GM10847 (cell line): Measurements from ENCODE around the gene TENM3.

Experiments
- POLR2A ChIP-seq: IDR thresholded peaks from 2 replicates; pipeline ENCODE4 v1.6.1; 2011; ENCODE audit not compliant: insufficient read length; ENCODE audit errors: extremely low read depth

The TENM3 gene

GRCh38 chr4:182832352-182833120, 589.3 kb downstream of the TENM3 start:
- no peak for TF ChIP-seq POLR2A

- no peak for TF ChIP-seq POLR2A
These were observed 592.0 kb downstream of the TENM3 start for GRCh38 chr4:182835006-182835740.

- no peak for TF ChIP-seq POLR2A
These were observed 594.6 kb downstream of the TENM3 start for GRCh38 chr4:182837831-182838230.

- TF ChIP-seq POLR2A = no peak
These were observed 595.3 kb downstream of the TENM3 start for GRCh38 chr4:182838535-182838934.

GRCh38 chr4:182839256-182839655, 596.1 kb downstream of the TENM3 start:
- TF ChIP-seq POLR2A = no peak

GRCh38 chr4:182840108-182840507, 596.9 kb downstream of the TENM3 start:
- no peak for TF ChIP-seq POLR2A

GRCh38 chr4:182842104-182842600, 599.0 kb downstream of the TENM3 start:
- no peak for TF ChIP-seq POLR2A

- TF ChIP-seq POLR2A = no peak
These were observed 599.7 kb downstream of the TENM3 start for GRCh38 chr4:182842759-182843390.

- no peak for TF ChIP-seq POLR2A
These were observed 600.7 kb downstream of the TENM3 start for GRCh38 chr4:182843808-182844325.

GRCh38 chr4:182845618-182846017, 602.4 kb downstream of the TENM3 start:
- no peak for TF ChIP-seq POLR2A

GRCh38 chr4:182846036-182846435, 602.8 kb downstream of the TENM3 start:
- no peak for TF ChIP-seq POLR2A

GRCh38 chr4:182847576-182848450, 604.6 kb downstream of the TENM3 start:
- TF ChIP-seq POLR2A = no peak

GRCh38 chr4:182848685-182849084, 605.5 kb downstream of the TENM3 start:
- no peak for TF ChIP-seq POLR2A
